ENCODE results near the gene CIPC. TPM values are rescaled to one million over a fixed set of nuclear protein-coding genes. Genes with fewer than 3 reads are reported as not detected.
A peak's percentile ranks its signal among the peaks of the same experiment; 100 is the strongest.

The CIPC gene
- total and polyA plus RNA-seq, 8 donors: 6.0 to 81.1 (median 19.6) TPM

GRCh38 chr14:77108753-77109152, 10.7 kb downstream of the CIPC start:
- no peak for DNase-seq
- Histone ChIP-seq H3K9me3 (no peaks in the 10 kb centered on the region), H3K27me3 (no peaks in the 10 kb centered on the region), H3K36me3 (peaks cover 23 to 78% (median 76%) of the 10 kb centered on the region in 4 donors), H3K4me3 (no peak overlapping the region), H3K4me1 (peaks cover 16 to 78% (median 56%) of the 10 kb centered on the region in 4 donors), H3K27ac (peak overlapping the region in 1 of 5 donors; percentile 54)
- TF ChIP-seq EP300 (IDR thresholded peaks at IDR 0.05) (no peak), POLR2A (IDR thresholded peaks at IDR 0.05) (no peak), POLR2AphosphoS5 (IDR thresholded peaks at IDR 0.05) (no peak)
- 86 to 93% (median 89%) methylated on average over 2 of the region's 2 CpGs for WGBS, 5 donors
- intact Hi-C loops (cut with DNase I; ENCODE audit: low total_unique reads): no loop called here

DNA sequence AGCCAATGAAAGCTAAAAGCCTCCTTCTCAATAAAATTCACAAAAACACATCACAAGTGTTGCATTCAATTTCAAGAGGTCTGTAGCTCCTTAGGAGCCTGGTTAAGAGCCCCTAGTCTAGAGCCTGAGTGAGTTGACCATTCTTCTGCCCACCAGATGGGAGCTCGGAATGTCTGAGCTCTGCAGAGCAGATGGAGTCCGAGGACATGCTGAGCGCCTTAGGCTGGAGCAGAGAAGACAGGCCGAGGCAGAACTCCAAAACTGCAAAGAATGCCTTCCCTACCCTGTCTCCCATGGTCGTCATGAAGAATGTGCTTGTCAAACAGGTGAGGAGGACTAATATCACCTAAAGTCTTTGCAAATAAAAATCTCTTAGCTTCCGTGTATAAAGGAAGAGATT, 11.6 kb downstream of the CIPC start:
- no peak overlapping the region for H3K4me3 ChIP-seq
- no peaks in the 10 kb centered on the region for H3K9me3 ChIP-seq
- intact Hi-C loops (cut with DNase I; ENCODE audit: low total_unique reads): no loop called here
- H3K36me3 ChIP-seq: peaks cover 32 to 87% (median 85%) of the 10 kb centered on the region in 4 donors
- H3K4me1 ChIP-seq: peaks cover 16 to 69% (median 47%) of the 10 kb centered on the region in 4 donors
- peak overlapping the region in 3 of 5 donors; percentile 25 to 81 (median 54) for H3K27ac ChIP-seq
- WGBS, 5 donors: 53 to 68% (median 67%) methylated on average over 3 to 6 of the region's 6 CpGs
- no peak for DNase-seq
- no peak for TF ChIP-seq EP300 (IDR thresholded peaks at IDR 0.05)
- no peak for TF ChIP-seq POLR2A (IDR thresholded peaks at IDR 0.05)
- no peak for TF ChIP-seq CTCF (IDR thresholded peaks at IDR 0.05)
- TF ChIP-seq POLR2AphosphoS5 (IDR thresholded peaks at IDR 0.05): no peak
- no peaks in the 10 kb centered on the region for H3K27me3 ChIP-seq

GRCh38 chr14:77110286-77110685, 12.2 kb downstream of the CIPC start:
- Histone ChIP-seq H3K9me3 (no peaks in the 10 kb centered on the region), H3K4me3 (no peak overlapping the region), H3K4me1 (peaks cover 13 to 63% (median 41%) of the 10 kb centered on the region in 4 donors), H3K27me3 (no peaks in the 10 kb centered on the region), H3K36me3 (peaks cover 36 to 93% (median 91%) of the 10 kb centered on the region in 4 donors), H3K27ac (peak overlapping the region in 4 of 5 donors; percentile 75 to 81 (median 78))
- TF ChIP-seq CTCF (IDR thresholded peaks at IDR 0.05) (no peak), POLR2AphosphoS5 (IDR thresholded peaks at IDR 0.05) (no peak), EP300 (IDR thresholded peaks at IDR 0.05) (no peak), POLR2A (IDR thresholded peaks at IDR 0.05) (no peak)
- intact Hi-C loops (cut with DNase I; ENCODE audit: low total_unique reads): no loop called here
- no peak for DNase-seq
- 87 to 92% (median 88%) methylated on average over 1 of the region's 1 CpG for WGBS, 5 donors

DNA sequence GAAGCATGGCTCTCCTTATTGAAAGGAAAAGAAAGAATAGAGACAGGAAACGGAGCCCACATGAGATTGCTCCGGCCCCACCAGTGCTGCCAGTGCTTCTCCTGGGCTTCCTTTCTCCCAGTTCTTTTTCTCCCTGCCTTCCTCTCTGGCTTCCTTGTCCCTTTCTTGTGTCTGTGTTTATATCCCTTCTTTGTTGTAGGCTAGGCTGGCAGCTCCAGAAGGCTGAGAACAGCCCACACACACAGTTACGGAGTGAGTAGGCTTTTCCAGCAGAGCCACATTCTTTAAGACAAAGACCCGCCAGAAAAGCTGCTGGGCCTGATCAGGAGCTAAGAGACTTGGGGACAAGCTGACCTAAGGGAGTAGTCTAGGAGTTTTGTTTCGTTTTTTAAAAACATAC, 13.0 kb downstream of the CIPC start:
- intact Hi-C loops (cut with DNase I; ENCODE audit: low total_unique reads): no loop called here
- peak; percentile 77 to 87 for DNase-seq

More for the DNA sequence above, 13.0 kb downstream of the CIPC start:
- TF ChIP-seq POLR2AphosphoS5 (IDR thresholded peaks at IDR 0.05) (peak; percentile 34 to 57 (median 46)), CTCF (IDR thresholded peaks at IDR 0.05) (no peak)
- H3K4me3 ChIP-seq: no peak overlapping the region
- H3K27ac ChIP-seq: peak overlapping the region; percentile 75 to 86 (median 81)
- no peaks in the 10 kb centered on the region for H3K9me3 ChIP-seq
- 24 to 40% (median 29%) methylated on average over 5 of the region's 5 CpGs for WGBS, 5 donors
- H3K27me3 ChIP-seq: no peaks in the 10 kb centered on the region
- H3K4me1 ChIP-seq: peaks cover 13 to 55% (median 35%) of the 10 kb centered on the region in 4 donors
- peaks cover 36 to 94% (median 92%) of the 10 kb centered on the region in 4 donors for H3K36me3 ChIP-seq

All from stomach (tissue), 9 donors.